Activated T-cell treated with anti-CD3 and anti-CD28 coated beads, Interleukin-2, amount 50 U/mL, for 72 hours (primary cell): Measurements from ENCODE around the gene TAL1. TPM values are rescaled to one million over a fixed set of nuclear protein-coding genes. Genes with fewer than 3 reads are reported as not detected.

Source experiments
- ATAC-seq, 2 donors: fragments of 150-1000 bp; cut with Tn5 transposase; replicated peaks in 1 of 2; 2 replicates each; pipeline ENCODE4 v1.10.0; 2021; ENCODE audit warnings: moderate library complexity in 2 of 2, mild to moderate bottlenecking in 1 of 2
- DNase-seq, 2 donors: peaks; one replicate each; pipeline ENCODE4 v3.0.0; 2021 to 2022; ENCODE audit warnings: mixed read lengths in 1 of 2
- H3K27ac Mint-ChIP-seq: one replicate; pipeline ENCODE4 v1.8.0; 2022; ENCODE audit warnings: mild to moderate bottlenecking, moderate library complexity, mixed read lengths
- H3K27me3 Mint-ChIP-seq: one replicate; pipeline ENCODE4 v1.8.0; 2022; ENCODE audit warnings: low read depth, mixed read lengths
- H3K36me3 Mint-ChIP-seq, 2 donors: one replicate each; pipeline ENCODE4 v1.8.0; 2022; ENCODE audit warnings: mixed read lengths in 2 of 2, mild to moderate bottlenecking in 1 of 2; ENCODE audit not compliant: insufficient read depth in 2 of 2
- H3K4me1 Mint-ChIP-seq: one replicate; pipeline ENCODE4 v1.8.0; 2022; ENCODE audit warnings: low read depth, mixed read lengths
- H3K4me3 Mint-ChIP-seq, 2 donors: one replicate each; pipeline ENCODE4 v1.8.0; 2022; ENCODE audit warnings: mild to moderate bottlenecking in 2 of 2, mixed read lengths in 2 of 2, moderate library complexity in 2 of 2
- H3K9me3 Mint-ChIP-seq, 2 donors: one replicate each; pipeline ENCODE4 v1.8.0; 2022; ENCODE audit warnings: mixed read lengths in 2 of 2
- total RNA-seq, 2 donors: library from RNA; stranded (reverse); gene quantifications; one replicate each; pipeline ENCODE4 v1.2.3, GENCODE V29; 2022

Gene TAL1
- total RNA-seq, 2 donors from 2014 or later, result 0.17 to 0.30 TPM

DNA sequence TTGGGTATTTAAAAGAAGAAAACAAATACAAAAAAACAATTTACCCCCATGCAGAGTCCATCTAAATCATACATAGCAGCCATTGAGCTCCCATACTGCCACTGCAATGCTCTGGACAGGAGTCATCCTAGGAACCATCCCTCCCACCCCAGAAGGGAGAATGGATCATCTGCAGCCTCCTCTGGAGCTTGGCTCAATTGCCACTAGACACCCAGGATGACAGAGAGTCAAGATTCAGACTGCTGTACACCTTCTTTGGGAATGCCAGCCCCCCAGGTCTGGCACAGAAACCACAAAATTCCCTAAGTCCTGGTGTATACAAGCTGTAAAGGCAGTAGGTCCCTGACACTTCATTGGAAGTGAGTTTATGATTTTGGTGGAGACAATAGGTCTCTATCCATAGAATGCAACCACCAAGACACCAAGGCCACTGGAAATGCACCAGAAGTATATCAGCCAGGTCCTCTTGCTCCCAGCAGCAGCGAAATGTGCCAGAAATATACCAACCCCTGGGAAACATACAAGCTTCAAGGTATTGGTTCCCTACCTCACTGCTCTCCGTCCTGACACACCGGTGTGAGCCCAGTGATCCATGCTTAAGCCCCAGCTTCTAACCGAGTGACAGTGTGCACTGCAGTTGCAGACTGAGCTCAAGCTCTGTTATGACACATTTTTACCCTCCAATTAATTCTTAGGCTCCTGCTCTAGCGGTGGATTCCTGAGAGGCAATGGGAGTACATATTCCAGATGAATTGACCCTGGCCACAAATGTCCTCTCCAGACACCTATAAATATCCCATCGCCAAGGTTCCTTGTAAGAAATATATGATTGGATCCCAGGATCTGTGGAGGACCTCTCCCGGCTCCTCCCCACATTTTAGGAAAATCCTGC is 4.4 kb downstream of the TAL1 start:
- DNase-seq (no peak), ATAC-seq (no peak)
- Mint-ChIP-seq H3K4me1 (peaks cover 24% of the 10 kb centered on the region), H3K27ac (no peak overlapping the region), H3K9me3 (no peaks in the 10 kb centered on the region), H3K4me3 (no peak overlapping the region), H3K27me3 (peaks cover 67% of the 10 kb centered on the region), H3K36me3 (peaks cover 2 to 5% of the 10 kb centered on the region in 2 donors)

DNA sequence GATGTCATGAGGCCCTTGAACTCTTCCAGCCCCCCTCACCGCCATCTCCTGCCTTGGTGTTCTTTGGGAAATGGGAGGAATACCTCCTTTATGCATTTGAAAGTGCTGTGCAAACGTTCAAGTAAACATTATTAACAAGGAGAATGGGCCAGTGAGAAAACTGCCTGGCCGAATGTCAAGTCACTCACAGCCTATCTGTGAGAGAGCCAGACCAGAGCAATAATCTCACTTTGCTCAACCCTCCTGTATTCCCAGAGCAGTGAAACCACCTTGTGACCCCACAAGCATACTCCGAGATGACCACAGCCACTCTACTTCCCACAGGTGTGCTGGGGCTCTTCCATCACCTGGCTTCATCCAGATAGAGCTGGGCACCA is 5.2 kb downstream of the TAL1 start:
- Mint-ChIP-seq H3K9me3 (no peaks in the 10 kb centered on the region), H3K27ac (no peak overlapping the region), H3K27me3 (peaks cover 61% of the 10 kb centered on the region), H3K36me3 (peaks cover 2 to 5% of the 10 kb centered on the region in 2 donors), H3K4me1 (peaks cover 20% of the 10 kb centered on the region), H3K4me3 (no peak overlapping the region)
- no peak for ATAC-seq
- DNase-seq, result no peak

DNA sequence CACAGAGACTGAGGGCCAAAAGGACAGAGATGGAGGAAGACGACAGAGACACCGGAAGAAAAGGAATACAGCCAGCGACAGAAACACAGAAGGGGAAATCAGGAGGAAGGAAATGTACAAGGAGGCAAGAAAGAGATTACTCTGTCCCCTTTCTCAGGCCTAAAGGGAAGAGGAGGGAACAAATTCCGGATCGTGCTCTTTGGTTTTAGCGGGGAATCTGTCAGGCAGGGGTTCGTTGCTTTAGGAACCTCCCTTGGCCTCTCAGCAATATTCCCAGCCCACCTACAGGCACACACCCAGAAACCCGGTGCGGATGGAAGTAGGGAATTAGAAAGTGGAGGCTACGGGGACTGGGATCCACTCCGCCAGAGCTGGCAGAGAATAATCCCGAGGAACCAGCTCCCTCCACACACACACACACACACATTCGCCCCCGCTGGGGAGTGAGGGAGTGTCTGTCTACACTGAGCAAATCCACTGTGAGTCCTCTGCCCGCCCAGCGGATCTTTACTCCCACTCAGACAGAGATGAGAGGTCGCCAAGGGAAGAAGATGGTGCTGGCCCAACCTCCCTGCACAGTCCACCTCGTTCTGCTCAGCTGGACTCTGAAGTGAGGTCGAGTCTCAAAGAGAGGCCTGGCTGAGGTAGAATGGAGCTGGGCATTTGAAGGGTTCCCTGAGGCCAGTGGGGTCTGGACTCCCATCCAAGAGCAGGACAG is 5.7 kb downstream of the TAL1 start:
- Mint-ChIP-seq H3K4me3 (peak overlapping the region; percentile 11 to 62), H3K9me3 (no peaks in the 10 kb centered on the region), H3K27me3 (peaks cover 56% of the 10 kb centered on the region), H3K4me1 (peaks cover 15% of the 10 kb centered on the region), H3K27ac (no peak overlapping the region), H3K36me3 (no peaks in the 10 kb centered on the region)
- DNase-seq (no peak), ATAC-seq (no peak)

DNA sequence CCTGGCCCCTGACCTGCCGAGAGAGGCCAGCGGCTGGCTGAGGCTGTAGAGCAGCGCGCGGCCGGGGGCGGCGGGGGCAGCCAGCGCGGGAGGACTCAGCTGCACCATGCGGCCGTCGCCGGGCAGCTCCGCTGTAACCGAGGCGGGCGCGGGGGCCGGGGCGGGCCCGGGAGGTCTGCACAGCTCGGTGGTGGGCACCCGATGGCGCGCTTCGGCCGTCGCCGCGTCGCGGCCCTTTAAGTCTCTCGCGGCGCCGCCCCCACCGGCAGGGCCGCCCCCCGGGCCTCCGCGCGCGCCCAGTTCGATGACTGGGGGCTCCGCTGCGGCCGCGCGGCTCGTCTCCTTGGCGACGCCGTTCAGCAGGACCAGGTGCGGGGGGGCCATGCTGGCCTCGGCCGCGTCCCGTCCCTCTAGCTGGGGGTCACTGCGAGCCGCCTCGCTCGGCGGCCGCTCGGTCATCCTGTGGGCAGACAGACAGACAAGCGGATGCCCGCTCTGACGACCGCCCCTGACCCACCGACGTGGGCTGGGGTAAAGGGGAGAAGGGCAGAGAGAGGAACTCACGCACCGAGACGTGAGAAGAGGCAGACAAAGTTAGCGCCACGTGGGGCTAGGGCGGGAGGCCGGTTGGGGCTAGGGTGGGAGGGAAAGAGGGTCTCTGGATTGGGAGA is 6.5 kb downstream of the TAL1 start:
- Mint-ChIP-seq H3K4me1 (peaks cover 8% of the 10 kb centered on the region), H3K27me3 (peaks cover 53% of the 10 kb centered on the region), H3K36me3 (no peaks in the 10 kb centered on the region), H3K4me3 (peak overlapping the region; percentile 11 to 62), H3K9me3 (no peaks in the 10 kb centered on the region), H3K27ac (no peak overlapping the region)
- DNase-seq (no peak), ATAC-seq (peak; percentile 47 to 50)

DNA sequence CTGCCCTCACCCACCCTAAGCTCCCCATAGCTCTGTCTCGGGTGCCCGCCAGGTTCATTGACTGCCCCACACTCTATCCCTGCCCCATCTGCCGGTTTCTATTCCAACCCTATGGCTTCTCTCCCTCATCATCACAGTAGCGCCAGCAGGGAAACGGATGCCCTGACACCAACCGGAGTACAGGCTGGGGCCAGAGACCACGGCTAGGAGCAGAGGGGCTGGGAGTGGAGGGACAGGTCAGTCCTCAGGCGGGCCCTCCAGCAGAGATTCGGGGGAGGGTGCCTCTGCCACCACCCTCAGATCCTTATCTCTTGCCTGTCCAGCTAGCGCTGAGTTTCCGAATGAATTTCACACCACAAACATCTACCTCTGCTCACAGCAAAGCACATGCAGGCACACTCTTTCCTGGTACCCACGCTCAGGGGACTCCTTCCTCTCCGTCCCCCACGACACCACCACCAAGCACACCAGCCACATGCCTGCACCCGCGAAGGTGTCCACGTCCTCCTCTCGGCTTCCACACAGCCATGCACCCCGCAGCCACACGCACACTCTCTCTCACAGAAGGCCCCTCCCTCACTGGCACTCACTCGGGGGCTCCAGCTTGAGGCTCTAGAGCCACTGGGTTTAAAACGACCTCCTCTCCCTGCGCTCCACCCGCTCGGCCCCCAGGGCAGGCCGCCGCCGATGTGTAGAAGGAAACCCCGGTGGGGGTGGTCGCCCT is 7.2 kb downstream of the TAL1 start:
- Mint-ChIP-seq H3K27me3 (peaks cover 47% of the 10 kb centered on the region), H3K27ac (no peak overlapping the region), H3K4me3 (no peak overlapping the region), H3K9me3 (no peaks in the 10 kb centered on the region), H3K36me3 (no peaks in the 10 kb centered on the region), H3K4me1 (peaks cover 3% of the 10 kb centered on the region)
- peak; percentile 24 to 37 for ATAC-seq
- no peak for DNase-seq

DNA sequence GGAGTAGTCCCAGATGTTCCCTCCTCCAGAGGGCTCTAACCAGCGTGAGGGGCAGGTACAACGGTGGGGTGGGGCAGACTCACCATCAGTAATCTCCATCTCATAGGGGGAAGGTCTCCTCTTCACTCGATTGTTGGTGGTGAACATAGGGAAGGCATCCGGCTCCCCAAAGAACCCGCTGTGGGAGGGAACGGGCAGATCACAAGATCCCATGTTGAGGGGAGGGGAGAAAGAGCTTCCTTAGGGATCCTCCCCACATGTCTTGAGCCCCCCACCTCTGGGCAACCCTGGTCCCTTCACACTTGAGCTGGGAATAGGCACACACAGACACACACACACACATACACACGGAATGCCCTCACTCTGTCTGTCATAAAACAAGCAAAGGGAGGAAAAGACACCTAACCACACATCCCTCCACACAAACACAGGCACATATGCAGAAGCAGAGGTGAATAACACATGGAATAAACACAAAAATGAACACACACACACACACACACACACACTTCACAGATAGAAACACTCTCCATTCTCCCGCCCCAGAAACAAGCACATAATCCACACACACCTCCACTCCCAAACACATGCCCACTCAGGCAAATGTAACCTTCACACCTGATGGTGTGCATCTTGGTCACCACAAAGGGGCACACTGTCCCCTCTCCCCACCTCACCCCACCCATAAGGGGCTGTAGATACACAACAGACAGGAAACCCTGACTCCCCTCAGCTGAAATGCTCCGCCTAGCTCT is 7.9 kb downstream of the TAL1 start:
- H3K36me3 Mint-ChIP-seq, result no peaks in the 10 kb centered on the region
- no peak for DNase-seq
- H3K4me3 Mint-ChIP-seq, result no peak overlapping the region
- peaks cover 40% of the 10 kb centered on the region for H3K27me3 Mint-ChIP-seq
- H3K27ac Mint-ChIP-seq, result no peak overlapping the region
- ATAC-seq, result no peak
- H3K9me3 Mint-ChIP-seq, result no peaks in the 10 kb centered on the region
- no peaks in the 10 kb centered on the region for H3K4me1 Mint-ChIP-seq

DNA sequence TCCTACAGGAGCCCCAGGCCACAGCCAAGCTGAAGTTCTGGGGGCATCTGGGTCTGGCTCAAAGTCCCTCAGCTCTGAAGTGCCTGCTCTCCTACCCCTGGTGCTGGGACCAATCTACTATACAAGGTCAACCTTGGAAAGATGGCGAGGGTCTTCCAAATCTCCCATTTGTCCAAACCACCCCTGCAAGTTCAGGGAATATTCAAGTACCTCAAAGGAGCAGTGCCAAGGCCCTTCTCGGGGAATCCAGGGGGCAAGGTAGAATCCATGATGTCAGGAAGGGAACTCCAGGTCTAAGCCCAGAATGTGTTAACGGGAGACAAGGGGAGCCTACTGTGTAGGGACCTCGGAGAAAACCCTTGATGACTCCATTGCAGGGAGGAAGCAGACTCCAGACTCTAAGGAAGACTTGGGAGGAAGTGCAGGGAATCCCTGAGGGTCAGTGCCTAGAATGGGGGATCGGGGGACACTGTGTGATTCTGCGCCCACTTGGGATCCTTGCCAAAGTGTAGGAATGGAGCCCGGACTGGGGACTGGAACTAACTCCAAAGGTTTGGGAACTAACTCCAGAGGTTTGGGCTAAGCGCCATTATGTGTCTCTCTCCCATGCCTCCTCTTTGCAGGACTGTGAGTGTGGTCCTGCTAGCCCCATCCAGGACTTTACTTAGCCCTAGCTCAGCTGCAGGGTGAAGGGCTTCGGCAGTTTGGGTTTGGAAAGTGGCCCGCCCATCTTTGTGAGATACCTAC is 8.7 kb downstream of the TAL1 start:
- Mint-ChIP-seq H3K36me3 (no peaks in the 10 kb centered on the region), H3K27ac (no peak overlapping the region), H3K4me1 (no peaks in the 10 kb centered on the region), H3K4me3 (no peak overlapping the region), H3K27me3 (peaks cover 35% of the 10 kb centered on the region), H3K9me3 (no peaks in the 10 kb centered on the region)
- DNase-seq, result no peak
- no peak for ATAC-seq

DNA sequence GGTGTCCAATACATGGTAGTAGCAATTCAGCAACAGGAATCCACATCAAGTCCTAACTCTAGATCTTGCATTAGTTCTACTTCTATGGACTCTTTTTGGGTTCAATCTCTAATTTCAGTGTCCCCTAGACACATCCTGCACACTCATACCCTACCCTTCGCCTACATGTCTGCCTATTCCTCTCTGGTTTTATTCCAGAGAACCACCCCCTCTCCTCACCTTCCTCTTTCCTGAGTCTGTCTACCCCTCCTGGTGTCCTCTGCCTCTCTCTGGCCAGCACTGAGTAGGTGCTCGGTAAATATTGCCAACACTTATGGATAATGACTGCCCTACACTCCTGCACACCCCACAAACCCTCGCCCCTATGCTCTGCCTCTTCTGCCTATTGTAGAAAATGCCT is 9.5 kb downstream of the TAL1 start:
- H3K27ac Mint-ChIP-seq, result no peak overlapping the region
- H3K9me3 Mint-ChIP-seq, result no peaks in the 10 kb centered on the region
- no peaks in the 10 kb centered on the region for H3K36me3 Mint-ChIP-seq
- peaks cover 26% of the 10 kb centered on the region for H3K27me3 Mint-ChIP-seq
- H3K4me1 Mint-ChIP-seq, result no peaks in the 10 kb centered on the region
- H3K4me3 Mint-ChIP-seq, result no peak overlapping the region
- ATAC-seq (no peak), DNase-seq (no peak)

DNA sequence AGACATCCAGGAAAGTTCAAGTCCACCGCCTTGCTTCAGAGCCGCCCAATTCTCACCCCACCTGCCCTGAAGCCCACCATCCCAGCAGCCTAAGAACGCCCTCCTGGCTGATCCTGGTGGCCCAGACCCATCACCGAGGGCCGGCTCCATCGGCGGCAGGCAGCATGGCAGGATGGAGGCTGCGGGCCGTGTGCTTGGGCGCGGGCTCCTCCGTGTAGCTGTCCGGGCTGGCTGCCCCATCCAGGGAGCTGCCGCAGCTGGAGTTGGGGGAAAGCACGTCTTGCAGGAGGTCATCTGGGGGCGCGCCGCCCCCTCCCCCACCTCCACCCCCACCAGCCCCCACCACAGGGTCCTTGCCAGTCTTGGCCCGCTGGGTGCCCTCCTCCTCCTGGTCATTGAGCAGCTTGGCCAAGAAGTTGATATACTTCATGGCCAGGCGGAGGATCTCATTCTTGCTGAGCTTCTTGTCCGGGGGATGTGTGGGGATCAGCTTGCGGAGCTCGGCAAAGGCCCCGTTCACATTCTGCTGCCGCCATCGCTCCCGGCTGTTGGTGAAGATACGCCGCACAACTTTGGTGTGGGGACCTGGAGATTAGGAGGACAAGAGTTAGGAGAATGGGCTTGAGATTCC is 12.3 kb downstream of the TAL1 start:
- Mint-ChIP-seq H3K36me3 (no peaks in the 10 kb centered on the region), H3K4me1 (no peaks in the 10 kb centered on the region), H3K9me3 (no peaks in the 10 kb centered on the region), H3K27ac (no peak overlapping the region), H3K4me3 (no peak overlapping the region), H3K27me3 (peaks cover 6% of the 10 kb centered on the region)
- no peak for ATAC-seq
- DNase-seq, result no peak

DNA sequence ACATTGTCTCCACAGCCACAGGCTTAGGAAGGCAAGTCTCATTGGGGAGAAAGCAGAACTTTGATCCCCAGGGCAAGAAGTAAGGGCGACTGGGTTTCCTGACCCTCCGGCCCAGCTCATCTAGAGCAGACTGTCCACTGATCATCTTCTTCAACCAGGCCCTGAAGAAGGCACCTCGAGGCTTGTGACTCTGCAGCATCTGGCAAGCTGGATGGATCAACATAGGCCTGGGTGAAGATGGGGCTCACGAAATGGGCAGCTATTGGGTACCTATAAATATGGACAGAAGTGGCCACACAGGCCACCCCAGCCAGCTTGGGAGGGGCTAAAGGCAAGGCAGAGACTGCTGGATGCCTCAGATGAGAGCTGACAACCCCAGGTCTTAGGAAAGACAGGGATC is 13.0 kb downstream of the TAL1 start:
- Mint-ChIP-seq H3K4me3 (no peak overlapping the region), H3K27ac (no peak overlapping the region), H3K4me1 (no peaks in the 10 kb centered on the region), H3K27me3 (peaks cover 6% of the 10 kb centered on the region), H3K9me3 (no peaks in the 10 kb centered on the region), H3K36me3 (no peaks in the 10 kb centered on the region)
- no peak for ATAC-seq
- no peak for DNase-seq

DNA sequence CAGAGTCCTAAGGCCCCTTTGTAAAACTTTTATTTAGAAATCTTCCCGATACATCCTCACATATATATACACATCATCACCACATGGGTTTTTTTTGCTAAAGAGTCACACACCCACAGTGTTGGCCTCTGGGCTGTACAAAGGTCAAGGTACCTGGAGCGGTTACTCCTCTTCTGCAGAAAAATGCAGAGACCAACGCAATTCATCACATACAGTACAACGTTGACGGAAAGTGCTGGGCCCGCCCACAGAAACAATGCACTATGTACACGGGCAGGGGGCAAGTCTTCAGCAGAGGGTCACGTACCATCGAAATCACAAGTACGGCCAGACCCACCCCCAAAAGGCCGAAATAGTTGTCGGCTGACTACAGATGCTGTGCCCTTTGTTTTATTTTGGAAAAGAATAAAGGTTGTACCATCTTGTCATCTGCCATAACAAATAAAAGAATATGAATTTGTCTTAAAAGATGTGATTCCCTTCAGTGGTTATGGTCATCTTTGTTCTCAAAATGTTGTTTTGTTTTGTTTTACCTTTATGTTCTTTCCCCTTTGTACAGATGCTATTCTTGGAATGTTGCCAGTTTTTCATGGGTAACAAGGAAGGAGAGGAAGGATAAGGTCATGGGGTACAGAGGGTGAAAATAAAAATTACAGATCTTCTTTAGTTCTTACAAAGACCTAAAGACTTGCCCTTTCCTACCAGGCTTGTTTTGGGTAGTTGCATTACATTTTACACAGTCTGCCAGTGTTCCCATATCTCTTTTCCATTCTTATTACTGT is 15.6 kb downstream of the TAL1 start:
- DNase-seq (no peak), ATAC-seq (no peak)
- H3K4me3 Mint-ChIP-seq, result no peak overlapping the region
- H3K4me1 Mint-ChIP-seq, result no peaks in the 10 kb centered on the region
- H3K27ac Mint-ChIP-seq, result no peak overlapping the region
- H3K36me3 Mint-ChIP-seq, result no peaks in the 10 kb centered on the region
- H3K27me3 Mint-ChIP-seq, result peaks cover 6% of the 10 kb centered on the region
- no peaks in the 10 kb centered on the region for H3K9me3 Mint-ChIP-seq
